Activated CD8-positive, alpha-beta T cell treated with anti-CD3 and anti-CD28 coated beads, Interleukin-2, amount 10 ng/mL, durations not matched to agents 7 days and 5 days (primary cell): ENCODE measurements around the gene ENOX1. TPM values are rescaled to one million over a fixed set of nuclear protein-coding genes. Genes with fewer than 3 reads are reported as not detected.

ENCODE experiments used
- ATAC-seq: fragments of 150-1000 bp; cut with Tn5 transposase; one replicate; pipeline ENCODE4 v1.10.0; 2021; ENCODE audit warnings: moderate library complexity
- CTCF ChIA-PET: fragments of 350-600 bp; sonication (Branson Sonifier 250); formaldehyde crosslinking; loops from one replicate; lab custom pipeline; 2021; ENCODE audit warnings: antibody characterized with exemption; lab: Charles Lee
- POLR2A ChIA-PET: fragments of 350-600 bp; sonication (Branson Sonifier 250); formaldehyde crosslinking; loops from one replicate; lab custom pipeline; 2021; ENCODE audit warnings: antibody characterized with exemption; lab: Charles Lee
- DNase-seq: peaks from one replicate; pipeline ENCODE4 v3.0.0-alpha.2; 2020
- H3K27ac Mint-ChIP-seq: one replicate; pipeline ENCODE4 v1.8.0; 2021; ENCODE audit warnings: mild to moderate bottlenecking, mixed read lengths
- H3K27me3 Mint-ChIP-seq: one replicate; pipeline ENCODE4 v1.8.0; 2021; ENCODE audit warnings: low read depth, mixed read lengths
- H3K36me3 Mint-ChIP-seq: one replicate; pipeline ENCODE4 v1.8.0; 2021; ENCODE audit warnings: low read depth, mixed read lengths
- H3K4me1 Mint-ChIP-seq: one replicate; pipeline ENCODE4 v1.8.0; 2021; ENCODE audit warnings: low read depth, mixed read lengths
- H3K4me3 Mint-ChIP-seq: one replicate; pipeline ENCODE4 v1.8.0; 2021; ENCODE audit warnings: mild to moderate bottlenecking, mixed read lengths
- H3K9me3 Mint-ChIP-seq: one replicate; pipeline ENCODE4 v1.8.0; 2022; ENCODE audit warnings: mixed read lengths; ENCODE audit not compliant: insufficient read depth
- total RNA-seq, 2 experiments: library from RNA; stranded (reverse); gene quantifications; one replicate each; pipeline ENCODE4 v1.2.3, GENCODE V29; 2021

Gene ENOX1
- total RNA-seq, 2 experiments from 2014 or later, result 0.08 TPM; not detected in 1

DNA sequence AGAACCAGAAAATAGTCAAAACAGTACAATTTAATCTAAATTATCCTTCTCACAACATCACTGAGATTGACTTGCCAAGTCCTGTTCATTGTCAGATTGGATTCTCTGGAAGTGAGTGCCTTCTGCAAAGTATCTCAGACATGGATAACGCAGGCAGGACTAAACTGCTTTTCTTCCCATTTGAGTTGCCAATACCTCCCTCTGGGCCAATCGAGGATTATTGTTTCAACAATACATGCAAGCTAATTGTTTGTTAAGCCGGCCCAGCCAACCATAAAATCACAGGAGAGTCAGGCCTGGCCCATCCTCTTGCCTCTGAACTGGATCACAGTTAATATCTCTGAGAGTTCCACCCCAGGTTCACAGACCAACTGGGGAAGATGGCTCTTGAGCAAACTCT lies 240.0 kb downstream of the ENOX1 start:
- H3K27me3 Mint-ChIP-seq, result no peaks in the 10 kb centered on the region
- POLR2A ChIA-PET, result no interaction called here
- CTCF ChIA-PET, result no interaction called here
- ATAC-seq (no peak), DNase-seq (no peak)
- no peaks in the 10 kb centered on the region for H3K9me3 Mint-ChIP-seq
- no peak overlapping the region for H3K4me3 Mint-ChIP-seq
- H3K4me1 Mint-ChIP-seq, result no peaks in the 10 kb centered on the region
- H3K27ac Mint-ChIP-seq, result no peak overlapping the region
- no peaks in the 10 kb centered on the region for H3K36me3 Mint-ChIP-seq

DNA sequence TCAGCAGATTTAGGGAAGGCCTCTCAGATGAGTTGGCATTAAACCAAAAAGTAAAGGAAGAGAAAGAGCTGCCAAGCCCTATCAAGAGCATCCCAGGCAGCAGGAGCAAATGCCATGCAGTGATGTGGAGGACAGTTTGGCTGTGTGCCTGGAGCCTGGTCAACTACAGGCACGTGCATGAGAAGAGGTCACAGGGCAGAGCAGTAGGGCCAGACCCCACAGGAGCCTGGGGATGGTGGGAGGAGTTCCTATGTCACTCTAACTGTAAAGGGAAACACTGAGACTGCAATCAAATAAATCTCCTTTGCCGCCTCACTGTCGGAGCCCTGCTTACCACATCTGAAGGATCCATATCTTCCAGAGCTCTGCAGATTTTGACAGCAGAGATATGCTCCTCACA lies 240.5 kb downstream of the ENOX1 start:
- no peaks in the 10 kb centered on the region for H3K27me3 Mint-ChIP-seq
- H3K27ac Mint-ChIP-seq, result no peak overlapping the region
- no peaks in the 10 kb centered on the region for H3K9me3 Mint-ChIP-seq
- no peaks in the 10 kb centered on the region for H3K4me1 Mint-ChIP-seq
- DNase-seq (no peak), ATAC-seq (no peak)
- H3K36me3 Mint-ChIP-seq, result no peaks in the 10 kb centered on the region
- H3K4me3 Mint-ChIP-seq, result no peak overlapping the region
- POLR2A ChIA-PET, result no interaction called here
- CTCF ChIA-PET, result no interaction called here

DNA sequence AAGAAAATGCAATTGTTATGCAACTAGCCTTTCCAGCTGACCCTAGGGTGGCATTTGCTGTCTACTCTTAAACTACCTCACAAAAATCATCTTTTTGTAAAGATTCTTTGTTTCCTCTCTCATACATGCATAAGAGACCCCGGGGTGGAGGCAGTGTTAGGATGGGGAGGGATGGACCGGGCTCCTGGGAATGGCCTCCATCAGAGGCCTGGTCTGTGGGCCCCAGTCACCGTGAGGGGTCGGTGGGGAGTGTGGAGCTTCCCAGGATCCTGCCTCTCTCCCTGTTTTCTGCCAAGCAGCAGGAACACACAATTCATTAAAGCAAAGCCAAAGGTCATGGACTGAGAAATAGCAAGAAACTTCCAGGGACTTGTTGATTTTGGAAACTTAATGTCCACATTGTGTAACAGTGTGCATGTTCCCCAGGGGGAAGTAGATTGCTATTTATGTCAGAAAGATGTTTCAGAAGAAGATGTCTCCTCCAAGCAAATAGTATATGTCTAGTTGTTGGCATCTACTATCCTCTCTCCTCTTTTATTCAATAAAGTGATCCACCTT lies 241.4 kb downstream of the ENOX1 start:
- ChIA-PET CTCF (no interaction called here), POLR2A (no interaction called here)

DNA sequence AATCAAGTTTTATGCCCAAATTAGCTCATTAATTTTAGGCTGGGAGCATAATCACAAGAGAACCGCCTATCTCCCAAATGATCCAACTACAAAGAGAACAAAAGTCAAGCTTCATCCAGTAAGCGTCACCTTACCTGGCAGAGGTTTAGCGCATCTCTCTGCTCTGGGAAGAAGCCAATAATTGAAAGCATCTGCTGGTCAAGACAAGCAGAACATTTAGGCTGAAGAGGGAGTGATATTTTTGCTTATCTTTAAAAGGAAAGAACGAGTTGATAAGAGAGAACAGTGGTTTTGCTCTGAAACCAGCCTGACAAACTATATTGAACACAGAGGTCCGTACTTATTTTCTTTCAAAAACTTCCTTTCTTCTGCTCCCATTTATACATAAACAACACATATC lies 242.1 kb downstream of the ENOX1 start:
- ATAC-seq (no peak), DNase-seq (no peak)
- no peak overlapping the region for H3K27ac Mint-ChIP-seq
- H3K27me3 Mint-ChIP-seq, result peaks cover 5% of the 10 kb centered on the region
- no peaks in the 10 kb centered on the region for H3K4me1 Mint-ChIP-seq
- ChIA-PET CTCF (no interaction called here), POLR2A (no interaction called here)
- no peak overlapping the region for H3K4me3 Mint-ChIP-seq
- no peaks in the 10 kb centered on the region for H3K9me3 Mint-ChIP-seq
- H3K36me3 Mint-ChIP-seq, result no peaks in the 10 kb centered on the region

More for the DNA sequence above, 241.4 kb downstream of the ENOX1 start:
- H3K27ac Mint-ChIP-seq, result no peak overlapping the region
- no peaks in the 10 kb centered on the region for H3K36me3 Mint-ChIP-seq
- peaks cover 3% of the 10 kb centered on the region for H3K27me3 Mint-ChIP-seq
- no peaks in the 10 kb centered on the region for H3K9me3 Mint-ChIP-seq
- ATAC-seq (no peak), DNase-seq (no peak)
- H3K4me1 Mint-ChIP-seq, result no peaks in the 10 kb centered on the region
- no peak overlapping the region for H3K4me3 Mint-ChIP-seq

DNA sequence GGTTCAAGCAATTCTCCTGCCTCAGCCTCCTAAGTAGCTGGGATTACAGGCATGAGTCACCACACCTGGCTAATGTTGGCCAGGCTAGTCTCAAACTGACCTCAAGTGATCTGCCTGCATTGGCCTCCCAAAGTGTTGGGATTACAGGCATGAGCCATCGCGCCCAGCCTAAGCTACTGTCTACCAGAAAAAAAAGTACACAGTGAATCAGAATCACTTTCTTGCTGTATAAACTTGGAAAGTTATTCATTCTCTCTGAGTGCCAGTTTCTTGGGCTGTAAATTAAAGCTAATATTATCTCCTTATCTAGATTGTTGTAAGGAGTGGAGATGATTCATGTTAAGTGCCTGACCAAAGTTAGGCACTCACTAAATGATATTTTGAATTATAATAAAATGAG lies 242.8 kb downstream of the ENOX1 start:
- Mint-ChIP-seq H3K27me3 (peaks cover 5% of the 10 kb centered on the region), H3K4me1 (no peaks in the 10 kb centered on the region), H3K4me3 (no peak overlapping the region), H3K9me3 (no peaks in the 10 kb centered on the region), H3K36me3 (no peaks in the 10 kb centered on the region), H3K27ac (no peak overlapping the region)
- ATAC-seq (no peak), DNase-seq (no peak)
- ChIA-PET POLR2A (no interaction called here), CTCF (interaction anchor here (0.7 kb wide), 1 partner anchor 131 kb away, joined by 3 read pairs; no protein-coding TSS in a partner anchor)

DNA sequence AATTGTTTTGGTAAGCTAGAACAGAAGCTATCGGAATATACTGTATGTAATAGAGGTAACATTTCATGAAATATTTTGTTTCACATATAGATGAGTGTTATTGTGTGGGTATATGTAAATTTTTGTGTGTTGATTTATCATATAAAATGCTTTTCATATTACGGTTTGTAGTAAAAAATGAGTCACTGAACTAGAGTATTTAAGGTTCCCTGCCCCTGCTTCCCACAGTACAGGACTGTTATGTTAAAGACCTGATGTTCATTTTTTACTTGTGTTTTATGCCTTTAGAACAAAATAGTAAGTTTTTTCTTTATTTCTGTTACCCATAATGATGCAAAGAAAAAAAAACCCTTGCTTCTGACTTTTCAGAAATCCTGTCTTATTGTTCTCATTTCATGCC lies 243.4 kb downstream of the ENOX1 start:
- H3K9me3 Mint-ChIP-seq, result no peaks in the 10 kb centered on the region
- H3K27me3 Mint-ChIP-seq, result peaks cover 5% of the 10 kb centered on the region
- DNase-seq, result no peak
- CTCF ChIA-PET, result interaction anchor here (0.7 kb wide), 1 partner anchor 132 kb away, joined by 3 read pairs; no protein-coding TSS in a partner anchor
- no peaks in the 10 kb centered on the region for H3K36me3 Mint-ChIP-seq
- no peak overlapping the region for H3K27ac Mint-ChIP-seq
- no peak for ATAC-seq
- H3K4me3 Mint-ChIP-seq, result no peak overlapping the region
- POLR2A ChIA-PET, result no interaction called here
- no peaks in the 10 kb centered on the region for H3K4me1 Mint-ChIP-seq

DNA sequence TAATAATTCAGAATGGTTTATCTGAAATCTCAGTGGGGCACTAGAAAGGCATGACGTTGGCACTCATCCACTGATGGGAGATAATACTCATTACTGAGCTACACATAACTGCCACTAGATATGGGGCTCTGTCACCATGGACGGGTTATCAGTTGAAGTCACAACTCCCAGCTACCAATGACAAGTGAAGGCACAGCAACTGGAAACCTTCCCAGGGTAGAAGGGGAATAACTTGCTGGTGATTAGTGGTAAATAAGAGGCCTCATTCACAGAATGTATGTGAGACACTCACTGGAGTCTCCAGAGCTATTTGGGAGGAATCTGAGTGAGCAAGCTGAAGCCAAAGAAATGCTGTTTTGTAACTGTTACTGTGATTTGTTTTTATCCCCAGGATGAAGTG lies 249.6 kb downstream of the ENOX1 start:
- peaks cover 5% of the 10 kb centered on the region for H3K27me3 Mint-ChIP-seq
- H3K4me1 Mint-ChIP-seq, result no peaks in the 10 kb centered on the region
- H3K9me3 Mint-ChIP-seq, result no peaks in the 10 kb centered on the region
- ChIA-PET POLR2A (no interaction called here), CTCF (no interaction called here)
- no peak overlapping the region for H3K27ac Mint-ChIP-seq
- DNase-seq (no peak), ATAC-seq (no peak)
- no peaks in the 10 kb centered on the region for H3K36me3 Mint-ChIP-seq
- H3K4me3 Mint-ChIP-seq, result no peak overlapping the region

DNA sequence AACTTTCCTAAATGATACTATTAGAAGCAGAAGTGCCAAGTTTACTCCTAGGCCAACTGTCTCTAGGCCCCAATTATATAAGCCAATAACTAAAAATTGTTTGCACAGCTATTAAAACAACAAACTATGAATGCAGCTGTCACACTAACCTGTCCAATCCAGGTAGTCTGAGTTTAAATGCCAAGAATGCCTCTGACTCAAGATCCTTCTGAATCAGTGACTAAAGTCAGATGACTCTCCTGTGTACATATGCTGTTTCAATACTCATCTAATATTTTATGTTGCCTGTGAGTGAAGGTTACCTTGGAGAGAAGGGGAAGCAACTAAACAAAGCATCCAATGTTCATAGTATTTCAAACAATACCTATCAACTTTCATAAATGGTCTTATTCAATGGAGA lies 257.0 kb downstream of the ENOX1 start:
- H3K36me3 Mint-ChIP-seq, result no peaks in the 10 kb centered on the region
- H3K27ac Mint-ChIP-seq, result no peak overlapping the region
- no peak for ATAC-seq
- H3K4me1 Mint-ChIP-seq, result no peaks in the 10 kb centered on the region
- no peaks in the 10 kb centered on the region for H3K9me3 Mint-ChIP-seq
- POLR2A ChIA-PET, result no interaction called here
- no peak for DNase-seq
- H3K4me3 Mint-ChIP-seq, result no peak overlapping the region
- no peaks in the 10 kb centered on the region for H3K27me3 Mint-ChIP-seq
- CTCF ChIA-PET, result no interaction called here

DNA sequence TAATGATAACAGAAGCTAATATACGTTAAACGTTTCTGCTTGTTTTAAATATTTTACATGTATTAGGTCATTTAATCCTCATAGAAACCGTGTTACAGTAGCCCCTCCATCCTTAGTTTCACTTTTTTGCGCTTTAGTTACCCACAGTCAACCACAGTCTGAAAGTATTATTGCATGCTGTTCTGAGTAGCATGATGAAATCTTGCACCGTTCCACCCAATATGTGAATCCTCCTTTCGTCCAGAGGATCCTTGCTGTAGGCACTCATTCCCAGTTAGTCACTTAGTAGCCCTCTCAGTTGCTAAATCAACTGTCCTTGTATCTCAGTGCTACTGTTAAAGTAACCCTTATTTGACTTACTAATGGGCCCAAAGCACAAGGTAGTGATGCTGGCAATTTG lies 257.8 kb downstream of the ENOX1 start:
- no peak for ATAC-seq
- no peaks in the 10 kb centered on the region for H3K4me1 Mint-ChIP-seq
- peaks cover 4% of the 10 kb centered on the region for H3K27me3 Mint-ChIP-seq
- ChIA-PET CTCF (no interaction called here), POLR2A (no interaction called here)
- no peaks in the 10 kb centered on the region for H3K36me3 Mint-ChIP-seq
- no peaks in the 10 kb centered on the region for H3K9me3 Mint-ChIP-seq
- no peak overlapping the region for H3K4me3 Mint-ChIP-seq
- DNase-seq, result no peak
- H3K27ac Mint-ChIP-seq, result no peak overlapping the region

DNA sequence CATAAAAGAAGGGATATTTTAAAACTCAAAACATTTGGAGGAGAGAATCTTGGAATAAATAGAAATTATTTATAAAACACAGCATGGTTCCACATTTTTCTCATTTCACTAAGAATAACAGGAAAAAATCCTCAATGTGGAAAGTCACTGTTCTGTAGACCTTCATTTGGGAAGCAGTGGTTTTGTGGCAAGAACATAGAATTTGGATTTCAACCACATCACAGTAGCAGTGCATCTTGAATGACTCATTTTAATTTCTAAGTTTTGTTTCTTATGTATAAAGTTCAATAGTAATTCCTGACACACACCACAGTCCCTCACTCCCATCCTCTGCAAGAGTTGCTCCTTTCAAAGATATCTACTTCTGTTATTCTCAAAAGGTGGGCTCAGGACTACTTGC lies 264.0 kb downstream of the ENOX1 start:
- CTCF ChIA-PET, result no interaction called here
- Mint-ChIP-seq H3K9me3 (no peaks in the 10 kb centered on the region), H3K36me3 (no peaks in the 10 kb centered on the region), H3K4me3 (no peak overlapping the region), H3K27ac (no peak overlapping the region), H3K4me1 (no peaks in the 10 kb centered on the region), H3K27me3 (peaks cover 11% of the 10 kb centered on the region)
- POLR2A ChIA-PET, result no interaction called here
- no peak for ATAC-seq
- no peak for DNase-seq

DNA sequence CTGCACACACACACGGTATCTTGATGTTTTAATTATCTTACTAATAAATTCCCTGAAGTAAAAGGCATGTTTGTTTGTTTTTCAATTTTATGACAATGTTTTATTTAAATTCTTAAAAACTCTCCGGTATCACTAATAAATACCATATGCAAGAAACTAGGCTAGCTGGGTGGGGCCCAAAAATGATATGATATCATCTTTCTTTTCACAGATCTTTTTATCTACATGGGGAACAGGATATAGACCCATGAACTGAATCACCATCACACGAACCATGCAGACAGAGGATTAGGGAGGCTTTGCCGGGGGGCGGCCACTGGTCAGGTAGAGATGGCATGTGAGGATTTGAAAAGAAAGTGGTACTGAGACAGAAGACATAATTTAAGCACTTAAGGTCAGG lies 266.4 kb downstream of the ENOX1 start:
- CTCF ChIA-PET, result no interaction called here
- H3K36me3 Mint-ChIP-seq, result no peaks in the 10 kb centered on the region
- no peak overlapping the region for H3K27ac Mint-ChIP-seq
- H3K9me3 Mint-ChIP-seq, result no peaks in the 10 kb centered on the region
- POLR2A ChIA-PET, result no interaction called here
- H3K4me3 Mint-ChIP-seq, result no peak overlapping the region
- peaks cover 11% of the 10 kb centered on the region for H3K27me3 Mint-ChIP-seq
- H3K4me1 Mint-ChIP-seq, result no peaks in the 10 kb centered on the region
- ATAC-seq, result no peak
- DNase-seq, result no peak

DNA sequence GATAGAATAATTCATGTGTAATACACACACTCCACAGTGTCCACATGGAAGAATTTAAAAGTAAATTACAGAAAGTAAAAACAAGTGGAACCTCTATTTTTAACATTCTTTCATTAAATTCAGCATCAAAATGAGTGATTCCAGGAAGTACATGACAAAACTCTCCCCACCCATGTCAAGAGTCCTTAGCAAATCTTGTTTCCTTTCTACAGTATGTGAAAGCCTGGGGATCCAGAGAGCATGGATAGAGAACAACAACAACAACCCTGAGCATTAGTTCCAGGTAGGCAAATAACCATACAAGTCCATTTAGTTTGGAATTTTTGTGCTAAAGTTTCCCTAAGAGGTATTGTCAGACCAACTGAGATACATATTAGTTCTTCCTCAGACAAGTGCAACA lies 267.9 kb downstream of the ENOX1 start:
- Mint-ChIP-seq H3K9me3 (no peaks in the 10 kb centered on the region), H3K27ac (no peak overlapping the region), H3K27me3 (peaks cover 6% of the 10 kb centered on the region), H3K4me3 (no peak overlapping the region), H3K36me3 (no peaks in the 10 kb centered on the region), H3K4me1 (no peaks in the 10 kb centered on the region)
- CTCF ChIA-PET, result no interaction called here
- POLR2A ChIA-PET, result no interaction called here
- no peak for DNase-seq
- ATAC-seq, result no peak

DNA sequence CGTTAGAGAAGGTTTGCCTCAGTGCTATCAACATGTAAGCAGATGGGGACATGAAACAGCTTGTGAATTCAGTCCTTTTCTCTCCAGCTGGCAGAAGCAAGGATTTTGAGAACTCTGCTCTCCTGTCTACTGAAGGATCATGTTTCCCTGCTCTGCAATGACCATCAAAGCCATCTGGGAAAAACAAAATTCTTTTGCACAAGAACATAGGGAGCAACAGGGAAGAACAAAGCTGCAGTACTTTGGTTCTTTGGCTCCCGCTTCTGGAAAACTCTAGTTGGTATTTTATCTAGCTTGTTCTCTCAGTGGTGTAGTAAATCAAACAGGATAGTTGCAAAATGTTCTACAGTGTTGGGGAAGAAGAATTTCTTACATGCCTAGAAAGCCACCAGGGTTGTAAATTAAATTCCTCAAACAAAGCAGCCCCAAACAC lies 270.4 kb downstream of the ENOX1 start:
- no peak for ATAC-seq
- Mint-ChIP-seq H3K4me3 (no peak overlapping the region), H3K27me3 (peaks cover 5% of the 10 kb centered on the region), H3K9me3 (no peaks in the 10 kb centered on the region), H3K27ac (no peak overlapping the region), H3K4me1 (no peaks in the 10 kb centered on the region), H3K36me3 (no peaks in the 10 kb centered on the region)
- CTCF ChIA-PET, result no interaction called here
- DNase-seq, result no peak
- POLR2A ChIA-PET, result no interaction called here
